ENCODE data around the gene DCTN5. TPM values are rescaled to one million over a fixed set of nuclear protein-coding genes. Genes with fewer than 3 reads are reported as not detected.

Gene DCTN5
- polyA plus RNA-seq, 1 donor, result 54.0 TPM

DNA sequence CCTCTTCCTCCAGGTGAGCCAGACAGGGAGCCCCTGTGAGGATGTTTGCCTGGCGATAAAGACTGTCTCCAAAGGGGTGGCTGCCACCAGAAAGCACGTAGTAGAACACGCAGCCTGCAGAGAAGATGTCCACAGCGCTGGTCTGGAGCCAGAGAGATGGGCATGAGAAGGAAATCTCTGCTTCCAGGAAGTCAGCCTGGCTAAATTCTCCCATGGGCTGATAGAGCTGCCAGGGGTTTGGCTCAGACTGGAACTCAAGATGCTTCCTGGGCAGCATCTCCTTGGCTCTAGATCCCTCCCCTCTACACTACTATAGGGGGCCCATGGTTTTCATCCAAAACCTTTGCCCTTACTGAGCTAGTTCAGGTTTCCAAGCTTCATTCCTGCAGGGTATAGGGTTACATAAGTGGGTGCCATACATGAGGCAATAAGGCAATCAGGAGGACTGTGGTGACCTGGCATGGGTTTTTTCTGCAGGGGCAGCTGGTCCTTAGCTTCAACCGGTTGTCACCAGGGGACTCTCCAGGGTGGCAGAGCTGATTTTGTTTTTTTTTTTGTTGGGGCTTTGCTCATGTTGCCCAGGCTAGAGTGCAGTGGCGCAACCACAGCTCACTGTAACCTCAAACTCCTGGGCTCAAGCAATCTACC, 51.0 kb downstream of the DCTN5 start:
- WGBS (ENCODE audit: insufficient coverage, low lambda C conversion rate), result no CpG with 5 or more reads among the region's 6 CpGs
- H3K36me3 ChIP-seq (ENCODE audit: control insufficient read depth, insufficient read depth, low read length), result peaks cover 44% of the 10 kb centered on the region
- H3K9me3 ChIP-seq (ENCODE audit: control insufficient read depth, low read depth, low read length), result no peaks in the 10 kb centered on the region
- no peaks in the 10 kb centered on the region for H3K27me3 ChIP-seq (ENCODE audit: control insufficient read depth, insufficient read depth, low read length)
- no peak overlapping the region for H3K27ac ChIP-seq (ENCODE audit: low read length)
- no peak for DNase-seq
- H3K4me1 ChIP-seq (ENCODE audit: control insufficient read depth, insufficient read depth, low read length), result no peaks in the 10 kb centered on the region
- H3K4me3 ChIP-seq (ENCODE audit: low read length), result no peak overlapping the region

DNA sequence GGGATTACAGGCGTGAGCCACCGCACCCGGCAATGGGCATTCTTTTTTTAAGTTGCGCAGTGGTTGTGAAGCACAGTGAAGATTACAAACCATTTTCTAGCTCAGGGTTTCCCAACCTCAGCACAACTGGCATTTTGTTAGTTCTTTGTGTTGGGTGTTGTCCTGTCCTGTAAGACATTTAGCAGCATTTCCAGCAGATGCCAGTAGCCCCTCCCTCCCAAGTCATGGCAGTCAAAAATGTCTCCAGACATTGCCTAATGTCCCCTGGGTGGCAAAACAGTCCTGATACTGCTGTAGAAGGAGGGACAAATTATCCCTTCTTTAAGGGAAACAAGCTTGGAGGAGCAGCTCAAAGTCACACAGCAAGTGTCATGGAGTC, 53.0 kb downstream of the DCTN5 start:
- Histone ChIP-seq H3K9me3 (ENCODE audit: control insufficient read depth, low read depth, low read length) (no peaks in the 10 kb centered on the region), H3K4me3 (ENCODE audit: low read length) (no peak overlapping the region), H3K27me3 (ENCODE audit: control insufficient read depth, insufficient read depth, low read length) (no peaks in the 10 kb centered on the region), H3K36me3 (ENCODE audit: control insufficient read depth, insufficient read depth, low read length) (peaks cover 25% of the 10 kb centered on the region), H3K27ac (ENCODE audit: low read length) (no peak overlapping the region), H3K4me1 (ENCODE audit: control insufficient read depth, insufficient read depth, low read length) (no peaks in the 10 kb centered on the region)
- no peak for DNase-seq
- WGBS (ENCODE audit: insufficient coverage, low lambda C conversion rate), result no CpG with 5 or more reads among the region's 4 CpGs

DNA sequence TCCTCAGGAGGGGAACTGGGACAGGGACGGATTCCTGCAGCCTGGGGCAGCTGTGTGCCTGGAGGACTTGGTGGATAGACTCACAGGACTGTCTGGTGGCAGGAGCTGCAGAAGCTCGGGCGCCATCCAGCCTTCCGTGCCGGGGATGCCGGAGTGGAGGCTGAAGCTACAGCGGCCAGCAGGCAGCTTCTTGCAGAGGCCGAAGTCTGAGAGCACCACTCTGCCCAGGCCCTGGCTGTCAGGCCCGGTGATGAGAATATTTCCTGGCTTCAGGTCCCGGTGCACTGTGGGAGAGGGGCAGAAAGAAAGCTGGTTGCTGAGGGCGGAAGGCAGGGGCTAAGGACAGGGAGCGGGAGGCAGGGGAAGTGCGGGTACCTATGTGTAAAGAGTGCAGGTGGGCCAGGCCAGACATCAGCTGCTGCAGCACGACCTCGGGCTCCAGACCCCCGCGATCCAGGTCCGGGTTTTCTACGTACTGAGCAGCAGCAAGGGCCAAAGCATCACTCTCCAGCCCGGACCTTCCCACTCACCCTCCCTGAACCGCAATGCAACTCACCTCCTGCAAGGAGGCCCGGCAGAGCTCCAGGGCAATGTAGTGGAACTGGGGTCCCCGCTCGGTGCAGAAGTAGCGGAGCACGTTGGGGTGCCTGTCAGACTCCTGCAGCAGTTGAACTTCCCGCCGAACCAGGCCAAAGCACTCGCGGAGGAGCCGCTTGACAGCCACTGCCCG, 53.5 kb downstream of the DCTN5 start:
- H3K27me3 ChIP-seq (ENCODE audit: control insufficient read depth, insufficient read depth, low read length), result no peaks in the 10 kb centered on the region
- DNase-seq, result peak in 1 of 2 donors; percentile 37
- H3K4me1 ChIP-seq (ENCODE audit: control insufficient read depth, insufficient read depth, low read length), result no peaks in the 10 kb centered on the region
- peaks cover 20% of the 10 kb centered on the region for H3K36me3 ChIP-seq (ENCODE audit: control insufficient read depth, insufficient read depth, low read length)
- no peaks in the 10 kb centered on the region for H3K9me3 ChIP-seq (ENCODE audit: control insufficient read depth, low read depth, low read length)
- no peak overlapping the region for H3K4me3 ChIP-seq (ENCODE audit: low read length)
- no CpG with 5 or more reads among the region's 32 CpGs for WGBS (ENCODE audit: insufficient coverage, low lambda C conversion rate)
- H3K27ac ChIP-seq (ENCODE audit: low read length), result no peak overlapping the region

DNA sequence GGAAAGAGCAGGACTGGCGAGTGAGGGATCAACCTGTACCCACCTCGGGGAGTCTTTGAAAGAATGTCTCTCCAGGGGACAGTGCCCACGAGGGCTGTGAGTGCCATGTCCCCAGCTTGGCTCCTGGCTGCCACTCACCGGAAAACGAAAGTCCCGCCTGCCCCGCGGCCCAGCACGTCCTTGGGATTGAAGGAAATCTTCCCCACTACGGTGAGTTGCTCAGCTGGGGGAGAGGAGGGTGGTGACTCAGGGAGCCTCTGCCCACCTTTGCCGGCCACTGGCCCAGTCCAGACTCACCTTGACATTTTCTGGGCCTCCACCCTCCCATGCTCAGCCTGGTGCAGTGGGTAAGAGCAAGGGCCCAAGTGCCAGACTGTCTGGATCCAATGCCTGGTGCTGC, 54.5 kb downstream of the DCTN5 start:
- WGBS (ENCODE audit: insufficient coverage, low lambda C conversion rate), result no CpG with 5 or more reads among the region's 11 CpGs
- no peaks in the 10 kb centered on the region for H3K27me3 ChIP-seq (ENCODE audit: control insufficient read depth, insufficient read depth, low read length)
- H3K36me3 ChIP-seq (ENCODE audit: control insufficient read depth, insufficient read depth, low read length), result peaks cover 12% of the 10 kb centered on the region
- no peaks in the 10 kb centered on the region for H3K9me3 ChIP-seq (ENCODE audit: control insufficient read depth, low read depth, low read length)
- DNase-seq, result no peak
- H3K4me3 ChIP-seq (ENCODE audit: low read length), result no peak overlapping the region
- no peaks in the 10 kb centered on the region for H3K4me1 ChIP-seq (ENCODE audit: control insufficient read depth, insufficient read depth, low read length)
- no peak overlapping the region for H3K27ac ChIP-seq (ENCODE audit: low read length)

DNA sequence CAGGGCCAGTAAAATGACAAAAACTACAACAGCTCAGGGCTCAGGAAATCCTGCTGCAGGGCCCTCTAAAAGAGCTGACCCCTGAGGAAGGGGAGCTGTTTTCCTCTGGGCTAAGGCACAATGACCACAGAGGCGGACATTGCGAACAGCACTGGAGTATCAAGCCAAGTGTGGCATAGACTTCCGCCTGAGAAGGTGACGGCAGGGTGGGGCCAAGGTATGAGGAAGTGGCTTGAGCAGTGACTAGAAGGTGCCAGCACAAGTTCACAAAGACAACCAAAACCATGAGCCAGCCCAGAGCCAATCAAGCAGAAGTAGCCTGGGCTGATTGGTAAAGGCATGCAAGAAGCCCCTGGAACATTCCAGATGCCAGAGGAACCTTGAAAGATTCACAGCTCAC, 57.8 kb downstream of the DCTN5 start:
- Histone ChIP-seq H3K36me3 (ENCODE audit: control insufficient read depth, insufficient read depth, low read length) (no peaks in the 10 kb centered on the region), H3K27ac (ENCODE audit: low read length) (no peak overlapping the region), H3K9me3 (ENCODE audit: control insufficient read depth, low read depth, low read length) (no peaks in the 10 kb centered on the region), H3K4me1 (ENCODE audit: control insufficient read depth, insufficient read depth, low read length) (no peaks in the 10 kb centered on the region), H3K27me3 (ENCODE audit: control insufficient read depth, insufficient read depth, low read length) (no peaks in the 10 kb centered on the region), H3K4me3 (ENCODE audit: low read length) (no peak overlapping the region)
- peak; percentile 30 to 49 for DNase-seq
- no CpG with 5 or more reads among the region's 4 CpGs for WGBS (ENCODE audit: insufficient coverage, low lambda C conversion rate)

DNA sequence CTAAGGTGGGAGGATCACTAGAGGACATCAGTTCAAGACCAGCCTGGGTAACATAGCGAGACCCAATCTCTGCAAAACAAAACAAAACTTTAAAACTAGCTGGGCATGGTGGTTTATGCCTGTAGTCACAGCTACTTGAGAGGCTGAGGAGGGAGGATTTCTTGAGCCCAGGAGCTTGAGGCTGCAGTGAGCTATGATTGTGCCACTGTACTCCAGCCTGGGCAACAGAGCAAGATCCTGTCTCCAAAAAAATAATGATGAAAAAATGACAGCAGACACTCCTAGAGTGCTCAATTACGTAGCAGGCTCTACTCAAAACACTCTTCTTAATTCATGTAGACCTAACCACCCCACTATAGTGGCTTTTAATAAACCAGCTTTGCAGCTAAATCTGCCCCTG, 58.8 kb downstream of the DCTN5 start:
- no peak for DNase-seq
- H3K36me3 ChIP-seq (ENCODE audit: control insufficient read depth, insufficient read depth, low read length), result no peaks in the 10 kb centered on the region
- no peaks in the 10 kb centered on the region for H3K4me1 ChIP-seq (ENCODE audit: control insufficient read depth, insufficient read depth, low read length)
- no peak overlapping the region for H3K27ac ChIP-seq (ENCODE audit: low read length)
- WGBS (ENCODE audit: insufficient coverage, low lambda C conversion rate), result 86% methylated on average over 1 of the region's 2 CpGs
- no peaks in the 10 kb centered on the region for H3K27me3 ChIP-seq (ENCODE audit: control insufficient read depth, insufficient read depth, low read length)
- no peaks in the 10 kb centered on the region for H3K9me3 ChIP-seq (ENCODE audit: control insufficient read depth, low read depth, low read length)
- no peak overlapping the region for H3K4me3 ChIP-seq (ENCODE audit: low read length)

DNA sequence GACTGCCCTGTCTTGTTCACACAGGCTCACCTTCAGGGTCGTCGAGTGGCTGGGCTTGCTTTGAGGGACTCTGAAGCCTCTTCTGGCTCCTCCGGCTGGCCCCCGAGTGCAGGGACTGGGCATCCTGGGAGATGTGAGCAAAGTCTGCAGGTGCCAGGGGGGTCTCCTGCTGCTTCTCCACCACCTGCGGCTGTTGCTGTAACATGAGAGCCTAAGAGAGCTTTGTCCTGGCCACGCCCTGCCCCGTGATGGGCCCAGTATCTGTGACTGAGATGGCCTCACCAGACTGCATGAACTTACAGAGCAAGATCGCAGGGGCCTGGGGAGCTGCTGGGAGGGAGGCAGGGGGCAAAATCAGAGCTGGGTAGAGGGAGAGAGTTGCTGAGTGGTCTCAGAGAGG, 59.2 kb downstream of the DCTN5 start:
- Histone ChIP-seq H3K36me3 (ENCODE audit: control insufficient read depth, insufficient read depth, low read length) (no peaks in the 10 kb centered on the region), H3K4me3 (ENCODE audit: low read length) (no peak overlapping the region), H3K27me3 (ENCODE audit: control insufficient read depth, insufficient read depth, low read length) (no peaks in the 10 kb centered on the region), H3K27ac (ENCODE audit: low read length) (no peak overlapping the region), H3K4me1 (ENCODE audit: control insufficient read depth, insufficient read depth, low read length) (no peaks in the 10 kb centered on the region), H3K9me3 (ENCODE audit: control insufficient read depth, low read depth, low read length) (no peaks in the 10 kb centered on the region)
- DNase-seq, result peak; percentile 77 to 86
- WGBS (ENCODE audit: insufficient coverage, low lambda C conversion rate), result no CpG with 5 or more reads among the region's 8 CpGs

DNA sequence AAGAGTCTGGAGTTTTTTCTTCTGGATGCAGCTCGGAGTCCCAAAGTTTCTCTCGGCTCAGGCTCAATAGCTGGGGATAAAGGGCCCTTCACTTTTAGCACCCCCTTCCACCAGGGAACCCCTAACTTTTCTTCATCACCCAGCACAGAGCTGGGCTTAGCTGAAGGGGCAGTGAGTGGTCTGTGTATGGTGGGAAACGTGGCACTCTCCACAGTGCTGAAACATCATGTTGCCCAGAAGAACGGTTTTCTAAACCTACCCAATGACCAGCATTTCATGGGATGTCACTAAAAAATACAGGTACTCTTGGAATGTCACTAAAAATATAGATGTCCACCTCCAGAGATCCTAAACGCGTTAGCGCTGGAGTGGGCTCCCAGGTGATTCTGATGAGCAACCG, 59.8 kb downstream of the DCTN5 start:
- no peaks in the 10 kb centered on the region for H3K27me3 ChIP-seq (ENCODE audit: control insufficient read depth, insufficient read depth, low read length)
- H3K4me3 ChIP-seq (ENCODE audit: low read length), result no peak overlapping the region
- no peaks in the 10 kb centered on the region for H3K9me3 ChIP-seq (ENCODE audit: control insufficient read depth, low read depth, low read length)
- no peaks in the 10 kb centered on the region for H3K36me3 ChIP-seq (ENCODE audit: control insufficient read depth, insufficient read depth, low read length)
- H3K4me1 ChIP-seq (ENCODE audit: control insufficient read depth, insufficient read depth, low read length), result no peaks in the 10 kb centered on the region
- WGBS (ENCODE audit: insufficient coverage, low lambda C conversion rate), result no CpG with 5 or more reads among the region's 8 CpGs
- H3K27ac ChIP-seq (ENCODE audit: low read length), result no peak overlapping the region
- DNase-seq, result no peak

DNA sequence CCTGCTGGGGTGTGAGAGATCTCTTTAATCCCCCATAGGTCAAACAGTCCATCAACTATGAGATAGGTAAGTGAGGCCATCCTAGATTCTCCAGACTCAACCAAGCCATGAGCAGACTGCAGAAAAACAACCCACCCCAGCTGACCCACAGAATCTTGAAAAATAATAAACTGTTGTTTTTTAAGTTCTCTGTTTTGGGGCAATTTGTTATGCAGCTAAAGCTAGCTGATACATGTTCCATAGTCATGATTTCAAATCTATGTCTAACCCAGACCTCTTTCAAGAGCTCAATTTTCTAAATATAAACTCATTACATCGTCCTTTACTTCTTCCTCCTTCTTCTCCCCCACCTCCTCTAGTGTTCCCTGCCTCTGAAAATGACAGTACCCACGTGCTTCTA, 61.7 kb downstream of the DCTN5 start:
- no peaks in the 10 kb centered on the region for H3K36me3 ChIP-seq (ENCODE audit: control insufficient read depth, insufficient read depth, low read length)
- WGBS (ENCODE audit: insufficient coverage, low lambda C conversion rate), result 51% methylated on average over 2 of the region's 2 CpGs
- DNase-seq, result no peak

DNA sequence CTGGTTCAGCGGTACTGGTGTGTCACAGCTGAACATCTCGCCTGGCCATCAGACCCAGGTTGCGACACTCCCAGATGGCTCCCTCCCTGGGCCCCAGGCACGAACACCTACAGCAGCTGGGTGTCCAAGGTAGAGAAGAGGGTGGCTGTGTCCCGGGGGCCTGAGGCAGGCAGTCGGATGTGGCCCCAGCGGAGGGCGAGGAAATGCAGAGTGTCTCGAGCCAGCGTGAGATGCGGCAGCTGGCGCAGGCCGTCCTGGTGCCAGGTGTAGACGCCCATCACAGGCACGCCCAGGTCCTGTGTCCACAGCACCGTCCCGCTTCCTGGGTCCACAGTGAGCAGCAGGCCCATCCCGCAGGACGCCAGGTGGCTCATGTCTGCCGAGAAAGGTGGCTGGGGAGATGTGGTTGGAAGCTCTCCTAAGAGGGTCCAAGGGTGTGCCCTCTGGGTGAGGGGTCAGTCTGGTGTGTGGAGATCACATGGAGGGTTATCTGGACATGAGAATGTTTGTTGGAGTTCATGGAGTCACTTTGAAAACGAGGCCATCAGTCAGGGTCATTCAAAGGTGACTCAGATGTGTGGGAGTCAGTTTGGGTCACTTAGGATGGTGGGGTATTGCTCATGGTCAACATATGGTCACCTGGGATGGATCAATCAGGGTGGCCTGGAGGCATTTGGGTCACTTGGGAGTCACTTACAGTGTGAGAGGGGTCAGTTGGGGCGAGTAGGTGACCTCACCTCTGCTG, 63.7 kb downstream of the DCTN5 start:
- no CpG with 5 or more reads among the region's 22 CpGs for WGBS (ENCODE audit: insufficient coverage, low lambda C conversion rate)
- Histone ChIP-seq H3K4me3 (ENCODE audit: low read length) (no peak overlapping the region), H3K36me3 (ENCODE audit: control insufficient read depth, insufficient read depth, low read length) (no peaks in the 10 kb centered on the region), H3K27me3 (ENCODE audit: control insufficient read depth, insufficient read depth, low read length) (no peaks in the 10 kb centered on the region), H3K27ac (ENCODE audit: low read length) (no peak overlapping the region), H3K9me3 (ENCODE audit: control insufficient read depth, low read depth, low read length) (no peaks in the 10 kb centered on the region), H3K4me1 (ENCODE audit: control insufficient read depth, insufficient read depth, low read length) (no peaks in the 10 kb centered on the region)
- no peak for DNase-seq

More for the DNA sequence above, 61.7 kb downstream of the DCTN5 start:
- H3K4me3 ChIP-seq (ENCODE audit: low read length), result no peak overlapping the region
- H3K27me3 ChIP-seq (ENCODE audit: control insufficient read depth, insufficient read depth, low read length), result no peaks in the 10 kb centered on the region
- no peaks in the 10 kb centered on the region for H3K9me3 ChIP-seq (ENCODE audit: control insufficient read depth, low read depth, low read length)
- no peak overlapping the region for H3K27ac ChIP-seq (ENCODE audit: low read length)
- H3K4me1 ChIP-seq (ENCODE audit: control insufficient read depth, insufficient read depth, low read length), result no peaks in the 10 kb centered on the region

Data from large intestine (tissue), 3 donors.